Gastroesophageal sphincter (tissue), 3 donors: ENCODE data around the gene DNAJC4.

Experiments
- CTCF ChIP-seq, 4 experiments: fragments of 200-600 bp in 2 of 4; fragments of 450-650 bp in 2 of 4; sonication (generic) in 1 of 4; IDR thresholded peaks; one replicate each; pipeline ENCODE4 v1.5.1; 2017 to 2019; ENCODE audit warnings: antibody characterized with exemption in 4 of 4, mild to moderate bottlenecking in 2 of 4, moderate library complexity in 2 of 4
- POLR2A ChIP-seq, 2 donors: fragments of 450-650 bp; IDR thresholded peaks; one replicate each; pipeline ENCODE4 v1.6.1; 2017; ENCODE audit warnings: antibody characterized with exemption in 2 of 2, mild to moderate bottlenecking in 2 of 2, moderate library complexity in 1 of 2

GRCh38 chr11:64241491-64242374, 11.4 kb downstream of the DNAJC4 start:
- TF ChIP-seq CTCF (IDR thresholded peaks at IDR 0.05) (peak in 2 of 4 experiments; percentile 8 to 25), POLR2A (IDR thresholded peaks at IDR 0.05) (peak; percentile 35 to 49)
